G401 (cell line): Measurements from ENCODE around the gene LRRC55. TPM values are rescaled to one million over a fixed set of nuclear protein-coding genes. Genes with fewer than 3 reads are reported as not detected.

Experiments used
- DNase-seq: peaks from one replicate; pipeline ENCODE4 v3.0.0-alpha.2; 2015; ENCODE audit warnings: low spot score
- in situ Hi-C: cut with HindIII; loops from 2 replicates; pipeline ENCODE4 v1.10.0; 2016; ENCODE audit warnings: low sequenced_read_pairs, mixed read lengths
- total RNA-seq: library from RNA; depleted of rRNA; stranded (reverse); fragments of >200 nt; shearing (Covaris generic); gene quantifications from 2 replicates; pipeline ENCODE4 v1.2.3, GENCODE V29; 2014; rRNA removed

The LRRC55 gene, protein sequence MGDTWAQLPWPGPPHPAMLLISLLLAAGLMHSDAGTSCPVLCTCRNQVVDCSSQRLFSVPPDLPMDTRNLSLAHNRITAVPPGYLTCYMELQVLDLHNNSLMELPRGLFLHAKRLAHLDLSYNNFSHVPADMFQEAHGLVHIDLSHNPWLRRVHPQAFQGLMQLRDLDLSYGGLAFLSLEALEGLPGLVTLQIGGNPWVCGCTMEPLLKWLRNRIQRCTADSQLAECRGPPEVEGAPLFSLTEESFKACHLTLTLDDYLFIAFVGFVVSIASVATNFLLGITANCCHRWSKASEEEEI
- total RNA-seq: not detected in 2 replicates

DNA sequence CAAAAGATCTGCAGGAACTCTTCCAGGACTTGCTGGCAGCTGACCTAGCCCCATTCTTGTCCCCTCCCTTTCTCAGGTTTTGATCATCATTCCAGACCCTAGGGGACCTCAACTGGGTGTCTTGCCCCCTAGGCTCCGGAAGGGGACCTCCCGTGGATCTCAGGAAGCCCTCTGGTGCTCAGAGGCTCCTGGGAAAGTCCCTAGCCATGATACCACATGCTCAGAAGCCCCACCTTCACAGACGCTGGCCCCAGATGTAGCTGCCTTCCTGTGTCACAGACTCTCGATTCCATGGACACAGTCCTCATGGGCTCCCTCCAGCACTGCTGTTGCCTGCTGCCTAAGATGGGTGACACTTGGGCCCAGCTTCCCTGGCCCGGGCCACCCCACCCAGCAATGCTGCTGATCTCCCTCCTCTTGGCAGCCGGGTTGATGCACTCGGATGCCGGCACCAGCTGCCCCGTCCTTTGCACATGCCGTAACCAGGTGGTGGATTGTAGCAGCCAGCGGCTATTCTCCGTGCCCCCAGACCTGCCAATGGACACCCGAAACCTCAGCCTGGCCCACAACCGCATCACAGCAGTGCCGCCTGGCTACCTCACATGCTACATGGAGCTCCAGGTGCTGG is at the start of gene LRRC55:
TSS of gene LRRC55 (plus strand) at position 276 of the 628 bp plus-strand sequence. CDS start at position 346, 70 bp downstream.
- no peak for DNase-seq
- in situ Hi-C loops: no loop called here

DNA sequence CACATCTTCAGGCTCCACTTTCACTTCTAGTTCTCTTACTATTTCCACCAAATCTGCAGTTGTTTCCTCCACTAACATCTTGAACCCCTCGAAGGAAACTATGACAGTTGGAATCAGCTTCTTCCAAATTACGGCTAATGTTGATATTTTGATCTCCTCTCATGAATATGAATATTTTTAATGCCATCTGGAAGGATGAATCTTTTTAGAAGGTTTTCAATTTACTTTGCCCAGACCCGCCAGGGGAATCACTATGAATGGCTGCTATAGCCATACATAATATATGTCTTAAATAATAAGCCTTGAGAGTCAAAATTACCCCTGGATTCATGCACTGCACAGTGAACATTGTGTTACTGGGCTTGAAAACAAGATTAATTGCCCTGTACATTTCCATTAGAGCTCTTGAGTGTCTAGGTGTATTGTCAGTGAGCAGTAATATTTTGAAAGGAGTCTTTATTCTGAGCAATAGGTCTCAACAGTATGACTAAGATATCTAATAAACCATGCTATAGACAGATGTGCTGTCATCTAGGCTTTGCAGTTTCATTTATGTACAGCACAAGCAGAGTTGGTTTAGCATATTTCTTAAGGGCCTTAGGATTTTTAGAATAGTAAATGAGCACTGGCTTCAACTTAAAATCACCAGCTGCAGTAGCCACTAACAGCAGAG is 48.3 kb upstream of the LRRC55 start:
- in situ Hi-C loops: no loop called here
- DNase-seq: no peak

DNA sequence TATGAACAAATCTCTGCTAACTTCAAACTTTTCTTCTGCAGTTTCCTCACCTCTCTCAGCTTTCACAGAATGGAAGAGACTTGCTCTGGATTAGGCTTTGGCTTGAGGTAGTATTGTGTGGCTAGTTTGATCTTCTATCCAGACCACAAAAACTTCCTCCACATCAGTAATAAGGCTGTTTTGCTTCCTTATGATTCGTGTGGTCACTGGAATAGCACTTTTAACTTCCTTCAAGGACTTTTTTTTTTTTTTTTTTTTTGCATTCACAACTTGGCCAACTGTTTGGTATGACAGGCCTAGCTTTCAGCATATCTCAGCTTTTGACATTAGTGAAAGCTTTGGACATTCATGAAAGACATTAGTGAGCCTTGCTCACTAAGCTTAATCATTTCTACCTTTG is 47.5 kb upstream of the LRRC55 start:
- in situ Hi-C loops: no loop called here
- DNase-seq: no peak

DNA sequence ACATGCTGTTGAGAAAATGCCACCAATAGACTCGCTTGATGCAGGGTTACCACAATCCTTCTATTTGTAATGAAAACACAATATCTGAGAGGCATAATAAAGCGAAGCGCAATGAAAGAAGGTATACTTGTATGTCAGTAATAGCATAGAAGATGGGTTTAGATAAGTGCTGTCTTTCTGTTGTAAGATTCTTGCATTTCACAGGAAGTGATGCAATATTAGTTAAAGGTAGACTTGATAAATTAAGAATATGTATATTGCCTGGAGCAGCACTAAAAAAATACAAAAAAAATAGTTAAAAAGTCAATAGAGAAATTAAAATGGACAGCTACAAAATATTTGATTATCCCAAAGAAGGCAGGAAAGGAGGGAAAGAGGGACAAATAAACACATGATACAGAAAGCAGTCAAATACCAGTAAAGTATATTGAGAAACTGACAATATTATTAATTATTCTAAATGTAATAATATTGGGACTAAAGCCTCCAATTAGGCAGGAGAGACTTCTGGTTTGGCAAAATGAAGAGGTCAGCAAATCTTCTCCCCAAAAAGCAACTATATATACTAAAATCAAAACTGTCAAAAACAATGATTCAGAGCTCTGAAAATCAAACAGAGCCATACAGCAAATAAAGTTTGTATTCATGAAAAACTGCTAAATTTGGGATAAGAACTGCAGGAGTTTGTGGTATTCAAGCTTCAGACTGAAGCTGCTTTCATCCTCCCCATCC is 46.6 kb upstream of the LRRC55 start:
- no peak for DNase-seq
- in situ Hi-C loops: no loop called here

DNA sequence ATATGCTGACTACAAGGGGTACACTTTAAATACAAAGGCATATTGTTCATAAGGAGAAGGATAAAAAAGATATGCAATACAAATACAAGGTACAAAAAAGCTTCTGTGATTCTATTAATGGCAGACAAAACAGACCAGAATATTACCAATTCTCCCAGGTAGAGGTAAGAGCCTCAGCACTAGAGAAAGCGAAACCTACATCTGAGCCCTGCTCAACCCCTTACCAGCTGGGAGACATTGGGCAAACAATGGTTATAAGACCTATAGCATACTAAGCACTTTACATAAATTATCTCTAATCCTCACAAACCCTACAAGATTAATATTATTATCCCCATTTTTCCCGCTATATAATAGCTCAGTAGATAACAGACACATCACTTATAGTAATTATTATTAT is 41.2 kb upstream of the LRRC55 start:
- in situ Hi-C loops: no loop called here

DNA sequence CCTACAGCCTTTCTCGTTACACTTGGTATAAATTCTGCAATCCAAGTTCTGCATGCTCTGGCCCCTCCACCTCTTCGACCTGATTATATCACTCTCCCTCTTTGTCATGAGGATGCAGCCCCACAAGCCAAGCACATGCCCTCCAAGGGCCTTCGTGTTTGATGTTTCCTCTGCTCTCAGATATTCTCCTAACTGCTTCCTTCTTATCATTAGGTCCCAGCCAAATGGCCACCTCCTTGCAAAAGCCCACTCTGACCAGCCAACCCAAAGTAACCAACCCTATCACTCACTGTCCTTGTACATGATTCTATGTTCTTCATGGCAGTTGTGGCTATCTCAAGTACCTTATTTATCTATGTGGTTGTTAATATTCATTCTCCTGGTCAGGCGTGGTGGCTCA is 38.3 kb upstream of the LRRC55 start:
- in situ Hi-C loops: no loop called here

More for the DNA sequence above, 41.2 kb upstream of the LRRC55 start:
- no peak for DNase-seq

DNA sequence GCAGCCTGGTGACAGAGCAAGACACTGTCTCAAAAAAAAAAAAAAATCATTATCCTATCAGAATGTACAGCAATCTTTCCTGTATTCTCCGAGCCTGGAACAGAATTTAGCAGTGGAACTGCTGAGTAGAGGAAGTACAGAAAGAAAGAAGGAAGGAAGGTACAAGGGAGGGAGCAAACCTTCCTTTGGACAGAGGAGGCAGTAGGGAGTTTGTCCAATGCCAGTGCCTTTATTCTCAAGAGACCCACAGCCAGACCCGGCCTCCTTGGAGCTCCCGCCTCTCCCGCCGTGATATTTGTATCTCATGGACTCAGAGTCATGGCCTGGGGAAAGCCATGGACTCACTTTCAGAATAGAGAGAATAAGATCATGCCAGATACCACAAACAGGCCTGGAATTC is 37.7 kb upstream of the LRRC55 start:
- in situ Hi-C loops: no loop called here
- no peak for DNase-seq

More for the DNA sequence above, 38.3 kb upstream of the LRRC55 start:
- no peak for DNase-seq

DNA sequence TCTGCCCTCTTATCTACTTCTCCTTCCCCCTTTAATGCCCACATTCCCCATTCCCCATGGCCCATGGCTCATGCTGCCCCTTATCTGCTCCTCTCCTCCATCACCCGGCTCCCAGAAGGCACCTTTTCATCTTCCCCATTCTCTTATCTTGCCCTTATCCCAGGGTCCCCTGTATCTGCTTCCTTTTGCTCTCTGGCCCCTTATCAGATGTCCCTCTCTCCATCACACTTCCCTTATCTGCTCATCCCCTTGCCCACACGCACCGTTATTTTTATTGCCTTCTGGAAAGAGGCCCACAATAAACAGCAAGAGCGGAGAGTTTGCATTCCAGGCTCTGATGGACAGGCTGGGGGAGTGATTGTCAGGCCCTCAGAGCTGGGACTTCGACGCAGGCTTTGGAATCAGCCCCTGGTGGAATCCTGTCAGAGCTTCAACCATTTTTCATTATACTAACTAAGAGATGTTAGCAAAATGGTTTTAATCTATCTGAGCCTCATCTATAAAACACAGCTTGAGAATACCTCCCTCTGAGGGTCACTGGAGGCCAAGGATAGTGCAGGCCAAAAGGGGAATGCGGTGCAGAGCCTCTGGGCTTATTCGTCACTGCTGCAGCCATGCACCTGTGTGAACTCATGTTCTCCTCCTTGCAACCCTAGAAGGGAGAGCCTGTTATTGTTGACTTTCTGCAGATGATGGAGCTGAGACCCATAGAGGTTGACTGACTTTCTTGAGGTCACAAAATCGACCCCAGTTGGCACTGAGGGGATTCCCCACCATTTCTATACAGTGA is 37.0 kb upstream of the LRRC55 start:
- in situ Hi-C loops: no loop called here
- DNase-seq: no peak

DNA sequence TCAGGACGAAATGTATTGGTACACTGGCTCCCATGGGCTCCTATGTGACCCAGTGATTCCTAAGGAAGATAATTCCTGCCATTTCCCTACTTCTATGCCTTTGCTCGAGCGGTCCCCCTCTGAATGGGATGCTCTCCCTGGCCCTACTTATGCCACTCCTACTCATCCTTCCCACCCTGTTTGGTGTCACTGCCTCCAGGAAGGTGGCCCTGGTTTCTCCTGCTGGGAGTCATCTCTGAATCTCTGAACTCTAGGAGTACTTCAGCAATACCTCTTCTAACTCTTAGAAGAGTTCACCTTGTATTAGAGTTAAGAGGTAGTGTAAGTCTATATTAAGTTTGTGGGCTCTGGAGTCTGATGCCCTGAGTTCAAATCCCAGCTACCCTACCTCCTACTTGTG is 35.5 kb upstream of the LRRC55 start:
- in situ Hi-C loops: no loop called here
- no peak for DNase-seq

DNA sequence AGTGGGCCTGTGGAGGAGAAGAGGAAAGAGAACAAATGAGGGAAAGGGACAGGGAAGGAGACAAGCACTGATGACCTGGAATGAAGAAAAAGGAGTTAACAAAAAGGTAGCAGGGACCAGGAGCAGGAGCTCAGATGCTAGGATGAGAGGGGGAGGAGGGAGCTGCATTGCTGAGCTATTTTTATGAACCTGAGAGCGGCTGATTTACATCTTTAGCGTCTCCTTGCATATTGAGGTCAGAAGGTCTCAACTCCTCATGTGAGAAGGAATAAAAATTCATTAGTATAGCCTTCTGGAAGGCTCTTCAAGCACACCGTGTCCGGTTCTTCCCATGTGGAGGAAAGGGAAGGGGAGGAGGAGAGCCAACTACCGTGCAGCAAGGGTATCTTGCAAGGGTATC is 33.1 kb upstream of the LRRC55 start:
- in situ Hi-C loops: no loop called here

DNA sequence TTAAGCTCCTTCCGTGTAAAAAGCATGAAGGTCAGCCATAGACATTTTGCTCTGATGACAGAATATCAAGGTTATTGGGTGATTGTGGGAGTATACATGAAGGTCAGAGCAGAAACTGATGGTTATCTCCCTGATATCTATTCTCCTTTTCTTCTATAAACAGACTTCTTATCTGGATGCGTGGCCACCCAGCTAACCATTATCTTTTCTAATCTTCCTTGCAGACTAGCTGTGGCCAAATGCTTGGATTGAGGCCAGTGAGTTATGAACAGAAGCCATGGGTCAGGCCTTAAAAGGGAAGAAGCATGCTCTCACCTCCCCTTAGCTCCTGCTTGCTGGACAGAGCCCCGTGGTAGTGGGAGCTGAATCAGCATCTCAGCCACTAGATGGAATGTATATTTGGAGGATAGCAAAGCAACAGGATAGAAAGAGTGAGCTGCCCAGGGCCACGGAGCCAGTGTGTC is 31.3 kb upstream of the LRRC55 start:
- DNase-seq: no peak
- in situ Hi-C loops: no loop called here

More for the DNA sequence above, 33.1 kb upstream of the LRRC55 start:
- no peak for DNase-seq

DNA sequence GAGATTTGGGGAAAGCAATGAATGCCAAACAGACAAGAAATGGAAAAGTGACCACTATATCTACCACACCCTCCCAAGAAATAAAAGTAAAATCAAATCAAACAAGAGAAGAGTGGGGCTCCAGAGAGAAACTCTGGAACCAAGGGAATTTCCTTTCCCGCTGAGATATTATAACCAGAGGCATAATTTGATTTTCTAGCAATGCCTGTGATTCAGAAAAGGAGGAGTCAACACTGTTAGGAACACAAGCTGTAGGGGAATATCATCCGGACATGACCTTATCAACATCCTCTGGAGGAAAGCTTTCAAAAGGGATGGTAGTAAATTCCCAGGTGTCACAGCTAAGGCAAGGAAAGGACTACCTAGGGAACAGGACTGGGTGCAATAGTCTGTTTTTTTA is 29.6 kb upstream of the LRRC55 start:
- in situ Hi-C loops: no loop called here
- DNase-seq: no peak

DNA sequence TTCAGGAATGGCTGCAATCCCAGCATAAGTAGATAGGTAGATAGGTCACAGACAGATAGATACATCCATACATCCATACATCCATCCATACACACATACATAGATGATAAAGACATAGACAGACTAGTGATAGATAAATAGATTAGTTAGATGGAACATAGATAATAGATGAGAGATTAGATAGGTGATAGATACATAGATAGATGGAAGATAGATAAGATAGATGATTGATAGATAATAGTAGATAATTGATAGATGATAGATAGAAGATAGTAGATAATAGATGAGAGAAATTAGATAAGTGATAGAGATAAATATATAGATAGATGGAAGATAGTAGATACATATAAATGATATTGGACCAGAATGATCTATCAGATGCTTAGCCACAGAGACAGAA is 28.3 kb upstream of the LRRC55 start:
- in situ Hi-C loops: no loop called here
- DNase-seq: no peak

DNA sequence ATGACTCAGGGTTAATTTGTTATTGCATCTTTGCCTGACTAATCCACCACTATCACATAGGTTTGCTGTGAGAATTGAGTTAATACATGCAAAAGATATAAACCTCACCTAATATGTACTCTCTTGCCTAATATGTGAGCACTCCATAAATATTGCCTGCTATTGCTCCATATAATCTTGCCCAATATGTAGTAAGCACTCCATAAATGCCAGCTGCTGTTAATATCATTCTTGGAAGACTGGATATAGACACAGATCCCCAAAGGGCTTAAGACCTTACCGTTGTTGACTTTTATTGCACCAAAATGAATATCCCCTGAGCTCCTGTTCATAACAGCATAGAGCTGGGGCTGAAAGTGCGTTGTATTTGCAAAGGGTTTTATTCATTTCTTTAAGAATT is 27.0 kb upstream of the LRRC55 start:
- no peak for DNase-seq
- in situ Hi-C loops: no loop called here

DNA sequence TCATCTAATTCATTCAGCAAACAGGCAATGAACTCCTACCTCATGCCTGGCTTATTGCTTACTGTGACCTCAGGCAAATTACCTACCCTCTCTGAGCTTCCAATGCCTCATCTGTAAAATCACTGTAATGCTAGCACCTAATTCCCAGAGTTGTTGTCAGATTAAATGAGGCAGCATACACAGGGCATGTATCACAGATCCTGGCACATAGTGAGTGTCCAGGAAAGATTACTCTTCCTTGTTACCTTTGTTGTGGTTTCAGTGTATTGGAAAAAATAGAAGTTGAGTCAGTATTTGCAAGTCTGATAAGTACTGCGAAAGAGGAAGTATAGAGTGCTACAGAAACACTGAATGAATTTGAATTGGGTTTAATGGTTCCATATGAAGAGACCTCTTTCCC is 26.4 kb upstream of the LRRC55 start:
- in situ Hi-C loops: no loop called here
- DNase-seq: no peak

DNA sequence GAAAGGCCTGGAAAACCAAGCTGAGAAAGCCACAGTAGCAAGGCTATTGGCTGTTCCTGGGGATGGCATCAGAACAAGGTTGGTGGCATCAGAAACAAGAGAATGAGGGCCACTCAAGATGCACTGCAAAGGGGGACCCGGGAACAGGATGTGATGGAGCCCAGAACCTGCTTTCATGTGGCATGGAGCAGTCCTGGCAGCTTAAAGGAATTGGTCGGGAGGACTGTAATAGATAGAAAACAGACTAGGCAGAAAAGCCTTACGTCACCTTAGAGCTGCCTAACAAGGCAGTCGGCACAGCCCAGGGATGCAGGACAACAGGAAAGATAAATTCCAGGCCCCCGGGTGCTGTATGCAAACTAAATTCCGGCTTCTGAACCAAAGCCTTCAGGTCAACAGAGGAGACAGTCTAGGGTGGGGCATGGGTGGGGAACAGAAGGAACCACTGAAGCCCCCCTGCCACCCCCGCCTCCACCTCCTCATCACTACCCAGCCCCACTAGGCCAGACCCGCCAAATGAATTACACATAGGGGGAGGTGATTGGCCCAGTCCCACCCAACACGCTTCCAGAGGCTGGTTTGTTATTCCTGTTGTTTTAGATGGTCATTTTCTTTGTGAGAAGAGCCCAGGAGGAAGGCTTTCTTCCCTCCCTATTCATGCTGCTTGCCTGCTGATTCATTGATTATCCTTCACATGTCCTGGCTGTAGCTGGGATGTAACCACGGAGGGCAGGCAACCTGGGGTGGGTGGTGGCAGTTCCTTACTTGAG is 25.7 kb upstream of the LRRC55 start:
- DNase-seq: no peak
- in situ Hi-C loops: no loop called here

DNA sequence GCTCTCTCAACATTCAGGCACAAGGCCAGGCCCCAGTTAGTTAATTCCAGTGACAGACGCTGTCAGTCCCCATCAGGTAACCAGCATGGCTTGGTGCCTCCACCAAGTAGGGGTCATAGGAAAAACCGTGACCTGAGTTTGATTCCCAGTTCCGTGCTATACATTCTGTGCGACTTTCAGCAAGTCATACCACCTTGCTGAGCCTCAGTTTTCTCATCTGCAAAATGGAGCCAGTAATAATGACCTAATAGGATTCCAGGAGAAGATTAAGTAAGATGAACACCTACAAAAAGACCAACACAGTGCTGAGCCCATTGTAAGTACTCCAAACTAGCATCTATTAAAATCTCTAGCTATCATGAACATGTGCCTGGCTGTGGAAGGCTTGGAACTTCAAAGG is 24.8 kb upstream of the LRRC55 start:
- in situ Hi-C loops: no loop called here
- DNase-seq: no peak

DNA sequence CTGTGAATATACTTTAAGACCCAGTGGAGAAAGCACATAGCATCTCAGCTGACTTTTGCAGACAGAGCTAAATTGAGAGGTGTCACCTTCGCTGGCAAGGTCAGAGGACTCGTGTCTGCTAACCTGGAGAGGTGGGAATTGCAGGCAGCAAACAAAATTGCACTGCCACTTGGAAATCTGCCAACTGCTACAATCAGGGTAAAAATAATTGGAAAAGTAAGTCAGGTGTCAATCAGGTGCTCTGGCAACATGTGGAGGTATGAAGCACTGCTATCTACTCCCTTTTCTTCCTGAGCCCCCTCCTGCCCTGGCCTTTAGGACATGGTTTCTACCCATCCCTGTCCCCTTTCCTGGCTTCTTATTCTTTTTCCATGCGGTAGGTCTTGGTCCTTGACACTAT is 24.1 kb upstream of the LRRC55 start:
- DNase-seq: no peak
- in situ Hi-C loops: no loop called here
